AG04450 (cell line): ENCODE measurements around the gene FAF1. TPM values are rescaled to one million over a fixed set of nuclear protein-coding genes. Genes with fewer than 3 reads are reported as not detected.

Experiments
- CTCF ChIA-PET: fragments of 300-600, 350-600 bp; formaldehyde crosslinking; extraction: SDS; loops from one replicate; lab custom pipeline; 2022; ENCODE audit warnings: antibody characterized with exemption, inconsistent platforms; lab: Charles Lee
- POLR2A ChIA-PET: fragments of 350-600 bp; formaldehyde crosslinking; extraction: SDS; loops from one replicate; lab custom pipeline; 2021; ENCODE audit warnings: antibody characterized with exemption, inconsistent platforms; lab: Yijun Ruan, JAX
- DNase-seq: peaks from one replicate; pipeline ENCODE4 v3.0.0-alpha.2; 2011; ENCODE audit warnings: low read depth, low spot score
- H3K27ac ChIP-seq: one replicate; pipeline ENCODE4 v1.5.1; 2012; ENCODE audit warnings: low read depth, low read length, control low read depth
- H3K27me3 ChIP-seq: one replicate; pipeline ENCODE4 v1.6.0; 2012; ENCODE audit warnings: low read length; ENCODE audit not compliant: control insufficient read depth, insufficient read depth
- H3K4me3 ChIP-seq: 2 replicates; pipeline ENCODE4 v1.5.1; 2011; ENCODE audit warnings: mild to moderate bottlenecking, low read depth, low read length, control low read depth
- H3K9me3 ChIP-seq: 2 replicates; pipeline ENCODE4 v1.5.1; 2012; ENCODE audit warnings: low read length; ENCODE audit not compliant: control insufficient read depth, insufficient read depth
- polyA plus RNA-seq: library from polyadenylated mRNA; depleted of rRNA; stranded (reverse); fragments of >200 nt; gene quantifications from 2 replicates; pipeline ENCODE4 v1.2.3, GENCODE V29; 2011
- TF ChIP-seq, protein P1 (sequence below): IDR thresholded peaks from 2 replicates; pipeline ENCODE4 v1.5.1; 2011; ENCODE audit warnings: low read depth, low read length, control low read depth, inconsistent platforms

Gene FAF1
- polyA plus RNA-seq, 1 experiment = 37.9 TPM

DNA sequence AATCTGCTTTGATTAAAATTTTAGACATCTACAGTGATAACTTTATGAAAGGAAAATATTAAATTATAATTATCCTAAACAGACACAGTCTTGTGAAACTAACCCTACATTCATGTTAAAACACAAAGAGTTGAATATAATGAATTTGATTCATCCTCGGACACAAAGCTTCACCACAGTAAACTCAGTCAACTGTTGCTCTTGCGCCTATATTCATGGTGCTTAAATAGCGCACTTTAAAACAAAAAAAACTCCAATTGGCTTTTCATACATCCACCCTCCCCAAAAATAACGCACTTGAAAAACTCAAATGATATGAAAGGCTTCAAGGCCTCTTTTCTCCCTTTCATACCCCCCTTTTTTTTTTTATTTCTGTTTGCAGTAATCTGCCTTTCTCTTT lies 260.3 kb downstream of the FAF1 start:
- no peak for DNase-seq
- TF ChIP-seq, protein P1, sequence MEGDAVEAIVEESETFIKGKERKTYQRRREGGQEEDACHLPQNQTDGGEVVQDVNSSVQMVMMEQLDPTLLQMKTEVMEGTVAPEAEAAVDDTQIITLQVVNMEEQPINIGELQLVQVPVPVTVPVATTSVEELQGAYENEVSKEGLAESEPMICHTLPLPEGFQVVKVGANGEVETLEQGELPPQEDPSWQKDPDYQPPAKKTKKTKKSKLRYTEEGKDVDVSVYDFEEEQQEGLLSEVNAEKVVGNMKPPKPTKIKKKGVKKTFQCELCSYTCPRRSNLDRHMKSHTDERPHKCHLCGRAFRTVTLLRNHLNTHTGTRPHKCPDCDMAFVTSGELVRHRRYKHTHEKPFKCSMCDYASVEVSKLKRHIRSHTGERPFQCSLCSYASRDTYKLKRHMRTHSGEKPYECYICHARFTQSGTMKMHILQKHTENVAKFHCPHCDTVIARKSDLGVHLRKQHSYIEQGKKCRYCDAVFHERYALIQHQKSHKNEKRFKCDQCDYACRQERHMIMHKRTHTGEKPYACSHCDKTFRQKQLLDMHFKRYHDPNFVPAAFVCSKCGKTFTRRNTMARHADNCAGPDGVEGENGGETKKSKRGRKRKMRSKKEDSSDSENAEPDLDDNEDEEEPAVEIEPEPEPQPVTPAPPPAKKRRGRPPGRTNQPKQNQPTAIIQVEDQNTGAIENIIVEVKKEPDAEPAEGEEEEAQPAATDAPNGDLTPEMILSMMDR = no peak
- POLR2A ChIA-PET = no interaction called here
- H3K27me3 ChIP-seq = no peaks in the 10 kb centered on the region
- H3K27ac ChIP-seq = no peak overlapping the region
- CTCF ChIA-PET = interaction anchor here (1.3 to 3.4 kb wide), 2 partner anchors 79 to 332 kb away, joined by 4 to 21 read pairs; no protein-coding TSS in a partner anchor
- H3K4me3 ChIP-seq = no peak overlapping the region
- no peaks in the 10 kb centered on the region for H3K9me3 ChIP-seq

DNA sequence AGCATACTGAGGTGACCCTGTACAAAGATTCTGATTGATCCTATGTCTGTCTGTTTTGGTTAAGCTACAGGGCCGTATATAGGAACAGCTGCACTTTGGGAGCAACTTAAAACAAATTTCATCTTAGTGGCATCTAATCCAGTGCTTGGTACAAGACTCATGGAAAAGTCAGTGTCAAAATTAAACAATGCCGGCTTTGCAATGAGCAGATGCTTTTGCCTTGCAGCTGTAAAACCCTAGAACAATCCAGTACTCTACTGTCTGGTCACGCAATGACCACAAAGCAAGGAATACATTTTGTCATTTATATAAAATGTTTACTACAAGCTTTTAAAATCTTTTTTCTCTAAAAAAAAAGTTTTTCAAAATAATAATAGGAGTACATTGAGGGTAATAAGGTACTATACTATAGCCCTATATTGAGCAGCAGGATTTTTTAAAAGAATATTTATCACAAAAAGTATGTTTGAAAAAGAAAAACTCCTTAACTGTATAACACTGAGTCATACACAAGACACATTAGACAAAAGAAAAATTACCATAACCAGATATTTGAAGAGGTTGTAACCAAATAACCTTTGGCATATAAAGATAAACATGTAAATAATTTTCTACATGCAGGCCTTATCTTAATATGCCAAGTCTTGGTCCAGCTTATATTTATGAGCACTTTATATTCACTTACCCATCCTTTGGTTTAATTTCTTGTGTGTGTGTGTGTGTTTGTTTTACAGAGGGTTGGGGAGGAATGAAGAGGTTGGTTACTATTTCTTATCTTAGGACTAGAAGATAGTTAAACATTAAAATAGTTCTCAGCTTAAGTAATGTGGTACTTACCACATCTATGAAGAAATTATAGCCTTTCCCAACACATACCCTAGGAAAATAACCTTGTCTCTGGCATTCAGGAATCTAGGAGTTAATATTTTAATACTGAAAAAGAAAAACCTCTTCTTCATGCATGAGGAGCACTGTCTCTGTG lies 262.3 kb downstream of the FAF1 start:
- POLR2A ChIA-PET = no interaction called here
- Histone ChIP-seq H3K9me3 (no peaks in the 10 kb centered on the region), H3K27ac (no peak overlapping the region), H3K27me3 (no peaks in the 10 kb centered on the region), H3K4me3 (no peak overlapping the region)
- peak; percentile 7 for DNase-seq
- TF ChIP-seq, protein P1 = no peak
- CTCF ChIA-PET = interaction anchor here (0.9 to 3.4 kb wide), 5 partner anchors 37 to 349 kb away, joined by 3 to 21 read pairs (median 6); no protein-coding TSS in a partner anchor

DNA sequence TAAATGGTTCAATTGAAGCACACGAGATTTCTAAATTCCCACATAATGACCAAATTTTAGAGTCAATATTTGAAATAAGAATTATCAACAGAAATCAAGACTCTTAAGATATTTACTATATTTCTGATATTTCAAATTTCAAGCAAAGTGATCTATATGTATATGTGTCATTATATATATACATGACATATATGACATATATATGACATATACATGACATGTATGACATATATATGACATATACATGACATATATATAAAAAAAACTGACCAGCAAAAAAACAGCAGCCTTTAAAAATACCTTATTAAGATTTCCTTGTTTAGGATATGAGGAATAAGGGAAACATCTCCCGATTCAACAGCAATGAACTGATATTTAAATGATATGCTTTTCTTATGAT lies 266.2 kb downstream of the FAF1 start:
- TF ChIP-seq, protein P1 = no peak
- Histone ChIP-seq H3K27ac (no peak overlapping the region), H3K27me3 (no peaks in the 10 kb centered on the region), H3K4me3 (no peak overlapping the region), H3K9me3 (no peaks in the 10 kb centered on the region)
- CTCF ChIA-PET = interaction anchor here (1.0 kb wide), 1 partner anchor 10 kb away, joined by 5 read pairs; no protein-coding TSS in a partner anchor
- no peak for DNase-seq
- POLR2A ChIA-PET = no interaction called here

- POLR2A ChIA-PET = no interaction called here
- CTCF ChIA-PET = interaction anchor here (0.6 to 1.8 kb wide), 9 partner anchors 16 to 245 kb away, joined by 3 to 9 read pairs (median 5); no protein-coding TSS in a partner anchor
- Histone ChIP-seq H3K27me3 (no peaks in the 10 kb centered on the region), H3K27ac (no peak overlapping the region), H3K9me3 (no peaks in the 10 kb centered on the region), H3K4me3 (no peak overlapping the region)
- no peak for DNase-seq
- TF ChIP-seq, protein P1 = peak; percentile 13; the same call in 1 of the 2 replicates
Measured at GRCh38 chr1:50684185-50684584, 275.9 kb downstream of the FAF1 start.

GRCh38 chr1:50681931-50682330 lies 278.1 kb downstream of the FAF1 start:
- H3K27ac ChIP-seq = no peak overlapping the region
- TF ChIP-seq, protein P1 = no peak
- ChIA-PET POLR2A (no interaction called here), CTCF (no interaction called here)
- DNase-seq = no peak
- no peak overlapping the region for H3K4me3 ChIP-seq
- H3K9me3 ChIP-seq = no peaks in the 10 kb centered on the region
- H3K27me3 ChIP-seq = no peaks in the 10 kb centered on the region
